Kidney capillary endothelial cell (primary cell): Measurements from ENCODE around the gene CASZ1.

Source experiments
- DNase-seq: peaks from one replicate; pipeline ENCODE4 v3.0.0-alpha.2; 2018; ENCODE audit warnings: low spot score

Gene CASZ1

GRCh38 chr1:10602936-10603335, 193.5 kb downstream of the CASZ1 start:
- no peak for DNase-seq

- DNase-seq: no peak
These were observed 194.9 kb downstream of the CASZ1 start for GRCh38 chr1:10601342-10602070.

- DNase-seq: no peak
These were observed 197.1 kb downstream of the CASZ1 start for GRCh38 chr1:10599194-10599861.

GRCh38 chr1:10598389-10598702, 198.1 kb downstream of the CASZ1 start:
- no peak for DNase-seq

- DNase-seq: no peak
These were observed 198.7 kb downstream of the CASZ1 start for GRCh38 chr1:10597492-10598388.

- DNase-seq: no peak
These were observed 199.7 kb downstream of the CASZ1 start for GRCh38 chr1:10596780-10597179.

GRCh38 chr1:10594595-10595223, 201.7 kb downstream of the CASZ1 start:
- DNase-seq: no peak

- no peak for DNase-seq
These were observed 202.7 kb downstream of the CASZ1 start for GRCh38 chr1:10593750-10594149.

- DNase-seq: no peak
These were observed 204.1 kb downstream of the CASZ1 start for GRCh38 chr1:10592373-10592772.

- no peak for DNase-seq
These were observed 205.4 kb downstream of the CASZ1 start for GRCh38 chr1:10591010-10591409.

GRCh38 chr1:10589074-10589473, 207.4 kb downstream of the CASZ1 start:
- DNase-seq: no peak

- no peak for DNase-seq
These were observed 207.8 kb downstream of the CASZ1 start for GRCh38 chr1:10588640-10589039.
